22Rv1 (cell line): ENCODE results near the gene LRBA.

ENCODE experiments used
- ZFX ChIP-seq: fragments of 450-650 bp; IDR thresholded peaks from 2 replicates; pipeline ENCODE4 v1.6.1; 2017; ENCODE audit warnings: antibody characterized with exemption, borderline replicate concordance
- TF ChIP-seq, protein P1 (sequence below): fragments of 450-650 bp; IDR thresholded peaks from 2 replicates; pipeline ENCODE4 v1.5.1; 2017; ENCODE audit warnings: mild to moderate bottlenecking

DNA sequence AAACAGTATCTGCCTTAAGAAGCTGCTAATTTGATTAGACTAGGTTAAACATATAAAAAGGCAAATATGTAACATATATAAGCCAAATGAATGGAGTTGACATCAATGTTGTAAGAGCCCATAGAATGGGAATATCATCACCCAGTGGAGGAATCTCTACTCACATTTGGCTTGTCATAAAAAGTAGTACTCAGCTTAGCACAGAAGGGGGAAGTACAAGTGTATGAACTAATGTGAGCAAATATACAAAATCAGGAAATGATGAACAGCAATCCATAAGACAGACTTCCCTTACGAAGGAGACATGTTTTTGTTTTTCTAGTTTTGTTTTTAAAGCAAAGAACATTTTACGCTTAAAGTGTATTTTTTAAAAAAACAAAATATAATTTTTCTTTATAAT lies 358.2 kb downstream of the LRBA start:
- TF ChIP-seq, protein P1, sequence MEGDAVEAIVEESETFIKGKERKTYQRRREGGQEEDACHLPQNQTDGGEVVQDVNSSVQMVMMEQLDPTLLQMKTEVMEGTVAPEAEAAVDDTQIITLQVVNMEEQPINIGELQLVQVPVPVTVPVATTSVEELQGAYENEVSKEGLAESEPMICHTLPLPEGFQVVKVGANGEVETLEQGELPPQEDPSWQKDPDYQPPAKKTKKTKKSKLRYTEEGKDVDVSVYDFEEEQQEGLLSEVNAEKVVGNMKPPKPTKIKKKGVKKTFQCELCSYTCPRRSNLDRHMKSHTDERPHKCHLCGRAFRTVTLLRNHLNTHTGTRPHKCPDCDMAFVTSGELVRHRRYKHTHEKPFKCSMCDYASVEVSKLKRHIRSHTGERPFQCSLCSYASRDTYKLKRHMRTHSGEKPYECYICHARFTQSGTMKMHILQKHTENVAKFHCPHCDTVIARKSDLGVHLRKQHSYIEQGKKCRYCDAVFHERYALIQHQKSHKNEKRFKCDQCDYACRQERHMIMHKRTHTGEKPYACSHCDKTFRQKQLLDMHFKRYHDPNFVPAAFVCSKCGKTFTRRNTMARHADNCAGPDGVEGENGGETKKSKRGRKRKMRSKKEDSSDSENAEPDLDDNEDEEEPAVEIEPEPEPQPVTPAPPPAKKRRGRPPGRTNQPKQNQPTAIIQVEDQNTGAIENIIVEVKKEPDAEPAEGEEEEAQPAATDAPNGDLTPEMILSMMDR, result no peak
- TF ChIP-seq ZFX, result no peak
